Mucosa of descending colon (tissue), 3 donors: Measurements from ENCODE around the gene PDE4D. TPM values are rescaled to one million over a fixed set of nuclear protein-coding genes. Genes with fewer than 3 reads are reported as not detected.

Experiments used
- ATAC-seq: fragments of 200-7000 bp; cut with Tn5 transposase; one replicate; pipeline ENCODE4 v1.9.1; 2020; ENCODE audit warnings: mild to moderate bottlenecking, moderate library complexity
- DNase-seq, 3 donors: peaks; one replicate each; pipeline ENCODE4 v3.0.0-alpha.2; 2020
- H3K36me3 ChIP-seq: fragments of 200-600 bp; one replicate; pipeline ENCODE4 v1.8.0; 2021; ENCODE audit warnings: low read depth, mild to moderate bottlenecking
- H3K4me1 ChIP-seq: fragments of 200-600 bp; one replicate; pipeline ENCODE4 v1.8.0; 2021; ENCODE audit warnings: low read depth, mild to moderate bottlenecking
- H3K4me3 ChIP-seq: fragments of 200-600 bp; one replicate; pipeline ENCODE4 v1.8.0; 2021; ENCODE audit warnings: mild to moderate bottlenecking
- H3K9me3 ChIP-seq: fragments of 200-600 bp; one replicate; pipeline ENCODE4 v1.8.0; 2021; ENCODE audit warnings: mild to moderate bottlenecking
- intact Hi-C, 2 donors: fragments of 100-400 bp; cut with DNase I in 1 of 2; cut with micrococcal nuclease in 1 of 2; formaldehyde crosslinking; loops; one replicate each; pipeline versions ENCODE4 v1.11.0 to v1.11.1; 2022; cut with DNase I, micrococcal nuclease
- total RNA-seq, 3 donors: library from RNA; stranded (reverse); fragmentation: NEBNext Ultra II Directional in 2 of 3; extraction: Animal tissue kit (Norgen Biotek cat#: 25700) in 2 of 3; gene quantifications; one replicate each; pipeline versions ENCODE4 v1.2.1 to v1.2.4, GENCODE V29; 2021 to 2023
- TF ChIP-seq, protein P1 (sequence below): fragments of 200-600 bp; IDR thresholded peaks from one replicate; pipeline ENCODE4 v1.8.0; 2022; ENCODE audit warnings: antibody characterized with exemption, mild to moderate bottlenecking
- donor health status: DM: no; HTN: no; CAD: no; lungs with moderate emphysema.
- donor health status: DM: no; HTN: no; CAD: no.
- donor health status: DM: no; HTN: yes; CAD: no.

Gene PDE4D
- total RNA-seq, 3 donors from 2014 or later = 37.9 to 137 (median 100) TPM

DNA sequence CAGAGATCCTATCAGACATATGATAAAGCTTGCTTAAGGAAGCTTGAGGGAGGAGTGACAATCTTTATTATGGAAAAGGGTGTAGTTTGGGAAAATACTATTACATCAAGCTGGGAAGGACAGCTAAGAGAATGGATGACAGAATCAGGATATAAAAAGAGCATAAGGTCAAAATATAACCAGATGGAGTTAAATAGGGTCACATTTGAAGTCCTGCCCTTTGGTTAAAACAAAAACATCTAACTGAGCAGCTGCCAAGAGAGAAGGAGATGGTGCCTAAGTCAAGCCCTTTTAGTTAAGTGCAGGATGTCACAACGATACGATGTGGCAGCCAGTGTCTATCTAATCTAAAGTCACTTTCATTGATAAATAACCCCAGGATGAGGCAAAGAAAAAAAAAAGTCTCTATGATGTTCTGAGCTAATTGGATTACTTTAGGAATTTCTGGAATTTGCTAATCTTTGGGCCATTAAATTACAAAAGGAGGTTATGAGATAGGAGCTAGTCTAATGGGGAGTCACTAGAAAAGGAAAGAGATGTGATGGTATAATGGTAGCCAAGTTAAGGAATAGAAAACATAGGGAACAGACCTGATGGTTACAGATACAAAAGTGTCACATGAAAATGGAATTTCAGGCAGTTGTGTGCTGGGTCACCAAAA, 365.2 kb downstream of the PDE4D start:
- Histone ChIP-seq H3K36me3 (no peaks in the 10 kb centered on the region), H3K4me3 (no peak overlapping the region), H3K9me3 (peaks cover 5% of the 10 kb centered on the region), H3K4me1 (no peaks in the 10 kb centered on the region)
- DNase-seq (no peak), ATAC-seq (peak; percentile 40)
- intact Hi-C loops = no loop called here
- TF ChIP-seq, protein P1, sequence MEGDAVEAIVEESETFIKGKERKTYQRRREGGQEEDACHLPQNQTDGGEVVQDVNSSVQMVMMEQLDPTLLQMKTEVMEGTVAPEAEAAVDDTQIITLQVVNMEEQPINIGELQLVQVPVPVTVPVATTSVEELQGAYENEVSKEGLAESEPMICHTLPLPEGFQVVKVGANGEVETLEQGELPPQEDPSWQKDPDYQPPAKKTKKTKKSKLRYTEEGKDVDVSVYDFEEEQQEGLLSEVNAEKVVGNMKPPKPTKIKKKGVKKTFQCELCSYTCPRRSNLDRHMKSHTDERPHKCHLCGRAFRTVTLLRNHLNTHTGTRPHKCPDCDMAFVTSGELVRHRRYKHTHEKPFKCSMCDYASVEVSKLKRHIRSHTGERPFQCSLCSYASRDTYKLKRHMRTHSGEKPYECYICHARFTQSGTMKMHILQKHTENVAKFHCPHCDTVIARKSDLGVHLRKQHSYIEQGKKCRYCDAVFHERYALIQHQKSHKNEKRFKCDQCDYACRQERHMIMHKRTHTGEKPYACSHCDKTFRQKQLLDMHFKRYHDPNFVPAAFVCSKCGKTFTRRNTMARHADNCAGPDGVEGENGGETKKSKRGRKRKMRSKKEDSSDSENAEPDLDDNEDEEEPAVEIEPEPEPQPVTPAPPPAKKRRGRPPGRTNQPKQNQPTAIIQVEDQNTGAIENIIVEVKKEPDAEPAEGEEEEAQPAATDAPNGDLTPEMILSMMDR = no peak

DNA sequence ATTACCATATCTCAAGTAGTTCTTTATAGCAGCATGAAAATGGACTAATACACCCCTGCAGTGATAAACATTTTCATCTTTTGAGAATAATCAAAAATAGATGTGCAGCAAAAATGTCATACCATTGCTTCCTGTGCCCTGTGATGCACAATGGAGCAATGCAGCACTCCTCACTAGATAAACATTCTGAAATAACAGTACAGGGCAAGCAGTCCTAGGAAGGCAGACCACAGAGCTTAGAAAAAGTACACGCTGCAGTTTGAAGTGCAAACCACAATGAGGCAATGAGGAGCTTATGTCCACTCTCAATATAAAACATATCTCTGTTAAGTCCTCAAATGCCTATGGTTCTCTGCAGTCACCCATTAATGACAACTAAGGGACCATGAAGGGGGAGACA, 367.6 kb downstream of the PDE4D start:
- Histone ChIP-seq H3K36me3 (no peaks in the 10 kb centered on the region), H3K4me1 (no peaks in the 10 kb centered on the region), H3K9me3 (peaks cover 5% of the 10 kb centered on the region), H3K4me3 (no peak overlapping the region)
- DNase-seq = no peak
- intact Hi-C loops = no loop called here
- ATAC-seq = peak; percentile 65
- TF ChIP-seq, protein P1 = no peak

DNA sequence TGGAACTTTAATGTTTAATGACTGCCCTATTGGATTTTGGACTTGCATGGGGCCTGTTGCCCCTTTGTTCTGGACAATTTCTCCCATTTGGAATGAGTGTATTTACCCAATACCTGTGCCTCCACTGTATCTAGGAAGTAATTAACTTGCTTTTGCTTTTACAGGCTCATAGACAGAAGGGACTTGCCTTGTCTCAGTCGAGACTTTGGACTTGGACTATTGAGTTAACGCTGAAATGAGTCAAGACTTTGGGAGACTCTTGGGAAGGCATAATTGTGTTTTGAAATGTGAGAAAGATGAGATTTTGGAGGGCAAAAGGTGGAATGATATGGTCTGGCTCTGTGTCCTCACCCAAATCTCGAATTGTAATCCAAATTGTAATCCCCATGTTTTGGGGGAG, 368.2 kb downstream of the PDE4D start:
- intact Hi-C loops = no loop called here
- H3K4me3 ChIP-seq = no peak overlapping the region
- ATAC-seq (peak; percentile 73), DNase-seq (peak in 1 of 3 donors; percentile 20)
- peaks cover 5% of the 10 kb centered on the region for H3K9me3 ChIP-seq
- TF ChIP-seq, protein P1 = no peak
- H3K36me3 ChIP-seq = no peaks in the 10 kb centered on the region
- no peaks in the 10 kb centered on the region for H3K4me1 ChIP-seq

DNA sequence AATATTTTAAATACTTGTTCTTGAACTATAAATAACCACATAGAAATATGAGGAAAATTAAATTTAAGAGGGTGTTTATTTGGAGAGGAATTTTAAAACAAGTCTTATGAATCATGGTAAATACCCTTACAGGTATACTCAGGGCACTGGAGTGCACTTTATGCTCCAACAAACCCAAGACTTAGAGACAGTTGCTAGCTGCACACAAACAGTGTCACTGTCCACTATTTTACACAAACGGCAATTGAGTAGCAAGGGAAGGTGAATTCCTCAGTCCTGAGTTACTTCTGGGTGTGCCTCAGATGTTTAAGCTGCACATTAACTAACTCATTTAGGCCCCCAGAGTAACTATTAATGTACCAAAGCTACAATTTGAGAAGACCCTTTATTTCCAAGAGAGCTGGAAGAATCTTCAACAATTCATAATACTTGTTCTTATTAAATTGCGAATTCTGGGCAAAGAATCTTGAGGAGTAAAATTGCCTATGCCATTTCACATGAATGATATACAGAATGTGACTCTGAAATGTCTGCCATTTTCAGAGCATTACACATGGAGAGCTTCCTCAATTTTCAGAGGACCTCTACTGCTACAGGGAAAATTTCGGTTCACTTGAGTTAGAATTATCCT, 371.2 kb downstream of the PDE4D start:
- H3K4me1 ChIP-seq = no peaks in the 10 kb centered on the region
- H3K36me3 ChIP-seq = no peaks in the 10 kb centered on the region
- ATAC-seq (peak; percentile 81), DNase-seq (no peak)
- TF ChIP-seq, protein P1 = no peak
- no peak overlapping the region for H3K4me3 ChIP-seq
- intact Hi-C loops = no loop called here
- peaks cover 5% of the 10 kb centered on the region for H3K9me3 ChIP-seq

DNA sequence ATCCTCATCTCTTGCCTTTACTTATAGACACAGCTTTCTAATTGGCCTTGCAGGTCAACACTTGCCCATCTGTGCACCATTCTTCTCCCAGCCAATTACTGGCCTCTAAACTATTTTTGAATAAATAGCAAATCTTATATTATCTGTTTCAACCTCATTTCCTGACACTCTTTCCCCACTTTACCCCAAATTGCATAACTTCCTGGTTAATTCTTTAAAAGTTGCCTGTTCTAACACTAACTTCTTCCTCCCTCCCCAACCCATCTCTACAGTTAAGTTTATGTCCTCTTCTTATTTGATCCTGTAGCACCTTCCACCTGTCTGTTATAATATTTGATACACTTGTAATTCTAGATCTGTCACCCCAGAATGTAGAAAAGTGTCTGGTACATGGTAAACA, 372.1 kb downstream of the PDE4D start:
- no peak overlapping the region for H3K4me3 ChIP-seq
- no peaks in the 10 kb centered on the region for H3K36me3 ChIP-seq
- intact Hi-C loops = no loop called here
- no peak for DNase-seq
- no peak for ATAC-seq
- H3K4me1 ChIP-seq = no peaks in the 10 kb centered on the region
- peaks cover 5% of the 10 kb centered on the region for H3K9me3 ChIP-seq
- TF ChIP-seq, protein P1 = no peak
